HG03108 (cell line): ENCODE results near the gene ARHGEF7.
"Not testable (repeated sequence)": the region's sequence is repeated elsewhere in the genome, so short reads cannot be mapped to it uniquely, and the experiment has no call there.

ENCODE experiments used
- ATAC-seq: cut with Tn5 transposase; IDR thresholded peaks from one replicate; pipeline ENCODE4 v1.9.1; 2021; ENCODE audit warnings: moderate library complexity; ENCODE audit not compliant: unreplicated experiment

Gene ARHGEF7, protein sequence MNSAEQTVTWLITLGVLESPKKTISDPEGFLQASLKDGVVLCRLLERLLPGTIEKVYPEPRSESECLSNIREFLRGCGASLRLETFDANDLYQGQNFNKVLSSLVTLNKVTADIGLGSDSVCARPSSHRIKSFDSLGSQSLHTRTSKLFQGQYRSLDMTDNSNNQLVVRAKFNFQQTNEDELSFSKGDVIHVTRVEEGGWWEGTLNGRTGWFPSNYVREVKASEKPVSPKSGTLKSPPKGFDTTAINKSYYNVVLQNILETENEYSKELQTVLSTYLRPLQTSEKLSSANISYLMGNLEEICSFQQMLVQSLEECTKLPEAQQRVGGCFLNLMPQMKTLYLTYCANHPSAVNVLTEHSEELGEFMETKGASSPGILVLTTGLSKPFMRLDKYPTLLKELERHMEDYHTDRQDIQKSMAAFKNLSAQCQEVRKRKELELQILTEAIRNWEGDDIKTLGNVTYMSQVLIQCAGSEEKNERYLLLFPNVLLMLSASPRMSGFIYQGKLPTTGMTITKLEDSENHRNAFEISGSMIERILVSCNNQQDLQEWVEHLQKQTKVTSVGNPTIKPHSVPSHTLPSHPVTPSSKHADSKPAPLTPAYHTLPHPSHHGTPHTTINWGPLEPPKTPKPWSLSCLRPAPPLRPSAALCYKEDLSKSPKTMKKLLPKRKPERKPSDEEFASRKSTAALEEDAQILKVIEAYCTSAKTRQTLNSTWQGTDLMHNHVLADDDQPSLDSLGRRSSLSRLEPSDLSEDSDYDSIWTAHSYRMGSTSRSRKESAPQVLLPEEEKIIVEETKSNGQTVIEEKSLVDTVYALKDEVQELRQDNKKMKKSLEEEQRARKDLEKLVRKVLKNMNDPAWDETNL

DNA sequence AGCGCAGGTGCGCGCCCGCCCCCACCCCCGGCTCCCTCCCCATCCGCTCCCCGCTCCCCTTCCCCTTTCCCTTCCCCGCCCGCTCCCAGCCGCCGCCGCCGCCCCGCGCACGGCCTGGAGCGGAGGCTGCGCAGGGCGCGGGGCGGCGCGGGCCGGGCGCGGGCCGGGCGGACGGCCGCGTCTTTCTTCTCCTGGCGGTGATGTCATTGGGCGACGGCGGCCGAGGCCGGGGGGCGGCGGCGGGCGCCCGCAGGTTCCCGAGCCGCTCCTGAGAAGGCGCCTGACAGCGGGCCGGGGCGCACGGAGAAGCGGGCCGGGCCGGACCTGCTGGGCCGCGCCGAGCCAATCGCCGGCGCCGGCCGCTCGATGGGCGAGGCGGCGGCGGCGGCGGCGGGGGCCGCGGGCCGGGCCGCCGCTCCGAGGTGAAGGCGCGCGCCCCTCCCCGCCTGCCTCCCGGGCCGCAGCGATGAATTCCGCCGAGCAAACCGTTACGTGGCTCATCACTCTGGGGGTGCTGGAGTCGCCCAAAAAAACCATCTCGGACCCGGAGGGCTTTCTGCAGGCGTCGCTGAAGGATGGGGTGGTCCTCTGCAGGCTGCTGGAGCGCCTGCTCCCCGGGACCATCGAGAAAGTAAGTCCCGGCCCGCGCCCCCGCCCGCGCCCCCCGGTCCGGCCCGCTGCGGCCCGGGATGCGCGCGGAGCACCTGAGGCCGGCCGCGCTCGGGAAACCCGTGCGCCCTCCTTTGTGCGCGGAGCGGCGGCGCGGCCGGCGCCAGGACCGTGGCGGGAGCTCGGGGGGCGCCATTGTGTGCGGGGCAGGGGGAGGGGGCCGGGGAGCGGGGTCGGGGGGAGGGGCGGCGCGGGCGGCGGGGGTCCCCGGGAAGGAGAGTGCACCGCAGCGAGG, at the start of gene ARHGEF7:
Gene ARHGEF7 (plus strand): TSS at position 250 of the 904 bp plus-strand sequence. CDS start 217 bp downstream, at position 467.
- no peak for ATAC-seq

DNA sequence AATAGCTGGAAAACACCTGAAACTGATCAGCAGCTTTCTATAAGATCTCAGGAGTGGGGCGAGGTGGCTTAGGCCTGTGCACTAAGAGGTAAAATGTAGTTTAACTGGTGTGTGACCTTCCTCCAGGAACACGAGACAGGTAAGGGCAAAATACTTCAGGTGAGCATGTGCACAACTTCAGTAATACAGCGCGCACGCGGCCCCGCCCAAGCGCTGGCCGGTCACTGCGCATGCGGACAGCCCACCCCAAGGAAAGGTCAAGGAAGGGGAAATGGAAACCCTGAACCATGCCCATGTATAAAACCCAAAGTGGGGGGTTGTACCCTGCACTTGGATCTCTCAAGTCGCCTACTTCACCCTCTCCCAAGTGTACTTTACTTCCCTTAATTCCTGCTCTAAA, 49.4 kb upstream of the ARHGEF7 start:
- no peak for ATAC-seq

DNA sequence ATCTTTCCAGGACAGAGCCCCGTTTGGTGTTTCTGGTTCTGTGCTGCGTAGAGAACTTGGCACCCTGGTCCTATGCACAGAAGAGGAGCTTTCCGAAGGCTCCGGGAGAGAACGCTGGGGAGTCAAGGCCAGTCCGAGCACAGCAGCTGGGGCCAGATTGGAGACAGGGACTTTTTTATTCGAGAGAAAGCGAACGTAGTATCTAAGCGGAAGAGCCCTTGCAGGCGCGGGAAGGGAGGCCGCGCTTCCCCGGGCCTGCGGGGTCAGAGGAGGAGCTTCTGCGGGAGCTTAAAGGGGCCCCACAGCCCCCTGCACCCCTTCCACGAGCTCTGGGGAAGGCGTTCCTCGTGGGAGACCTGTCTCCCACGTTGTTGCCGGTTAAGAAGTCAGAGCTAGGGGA, 48.6 kb upstream of the ARHGEF7 start:
- ATAC-seq, result no peak

DNA sequence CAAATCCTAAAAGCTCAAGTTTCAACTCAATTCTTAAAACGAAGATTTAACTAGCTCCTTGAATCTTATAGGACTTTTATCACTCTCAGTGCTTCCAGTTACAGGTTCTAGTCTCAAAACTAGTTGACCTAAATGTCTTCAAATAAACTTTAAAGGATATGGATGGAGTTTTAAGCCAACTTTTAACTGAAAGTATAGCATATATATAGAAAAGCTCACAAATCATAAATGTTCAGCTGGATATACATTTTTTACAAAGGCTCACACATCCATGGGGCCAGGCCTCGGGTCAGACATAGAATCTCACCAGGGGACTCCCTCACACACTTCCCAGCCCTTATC, 47.1 kb upstream of the ARHGEF7 start:
- ATAC-seq, result no peak

DNA sequence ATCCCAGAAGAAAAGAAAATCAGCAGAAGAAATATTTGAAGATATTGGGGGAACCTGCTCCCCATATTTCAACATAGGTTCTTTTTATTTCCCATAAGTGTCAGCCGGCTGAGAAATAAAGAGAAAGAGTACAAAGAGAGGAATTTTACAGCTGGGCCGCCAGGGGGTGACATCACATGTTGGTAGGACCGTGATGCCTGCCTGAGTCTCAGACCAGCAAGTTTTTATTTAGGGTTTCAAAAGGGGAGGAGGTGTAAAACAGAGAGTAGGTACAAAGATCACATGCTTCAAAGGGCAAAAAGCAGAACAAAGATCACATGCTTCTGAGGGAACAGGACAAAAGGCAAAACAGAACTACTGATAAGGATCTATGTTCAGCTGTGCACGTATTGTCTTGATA, 44.0 kb upstream of the ARHGEF7 start:
- ATAC-seq, result not testable (repeated sequence)

DNA sequence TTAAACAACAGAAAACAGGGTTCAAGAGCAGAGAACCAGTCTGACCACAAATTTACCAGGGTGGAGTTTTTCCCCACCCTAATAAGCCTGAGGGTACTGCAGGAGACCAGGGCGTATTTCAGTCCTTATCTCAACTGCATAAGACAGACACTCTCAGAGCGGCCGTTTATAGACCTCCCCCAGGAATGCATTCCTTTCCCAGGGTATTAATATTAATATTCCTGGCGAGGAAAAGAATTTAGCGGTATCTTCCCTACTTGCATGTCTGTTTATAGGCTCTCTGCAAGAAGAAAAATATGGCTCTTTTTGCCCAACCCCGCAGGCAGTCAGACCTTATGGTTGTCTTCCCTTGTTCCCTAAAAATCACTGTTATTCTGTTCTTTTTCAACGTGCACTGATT, 43.6 kb upstream of the ARHGEF7 start:
- not testable (repeated sequence) for ATAC-seq

DNA sequence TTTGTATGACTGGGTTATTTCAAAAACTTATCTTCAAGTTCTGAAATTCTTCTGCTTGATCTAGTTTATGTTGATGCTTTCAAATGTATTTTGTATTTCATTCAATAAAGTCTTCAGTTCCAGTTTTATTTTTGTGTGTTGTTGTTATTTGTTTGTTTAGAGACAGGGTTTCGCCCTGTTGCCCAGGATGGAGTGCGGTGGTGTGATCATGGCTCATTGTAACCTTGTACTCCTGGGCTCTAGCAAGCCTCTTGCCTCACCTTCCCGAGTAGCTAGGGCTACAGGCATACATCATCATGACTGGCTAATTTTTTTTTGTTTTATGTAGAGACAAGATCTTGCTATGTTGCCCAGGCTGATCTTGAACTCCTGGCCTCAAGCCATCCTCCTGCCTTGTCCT, 40.3 kb upstream of the ARHGEF7 start:
- no peak for ATAC-seq

DNA sequence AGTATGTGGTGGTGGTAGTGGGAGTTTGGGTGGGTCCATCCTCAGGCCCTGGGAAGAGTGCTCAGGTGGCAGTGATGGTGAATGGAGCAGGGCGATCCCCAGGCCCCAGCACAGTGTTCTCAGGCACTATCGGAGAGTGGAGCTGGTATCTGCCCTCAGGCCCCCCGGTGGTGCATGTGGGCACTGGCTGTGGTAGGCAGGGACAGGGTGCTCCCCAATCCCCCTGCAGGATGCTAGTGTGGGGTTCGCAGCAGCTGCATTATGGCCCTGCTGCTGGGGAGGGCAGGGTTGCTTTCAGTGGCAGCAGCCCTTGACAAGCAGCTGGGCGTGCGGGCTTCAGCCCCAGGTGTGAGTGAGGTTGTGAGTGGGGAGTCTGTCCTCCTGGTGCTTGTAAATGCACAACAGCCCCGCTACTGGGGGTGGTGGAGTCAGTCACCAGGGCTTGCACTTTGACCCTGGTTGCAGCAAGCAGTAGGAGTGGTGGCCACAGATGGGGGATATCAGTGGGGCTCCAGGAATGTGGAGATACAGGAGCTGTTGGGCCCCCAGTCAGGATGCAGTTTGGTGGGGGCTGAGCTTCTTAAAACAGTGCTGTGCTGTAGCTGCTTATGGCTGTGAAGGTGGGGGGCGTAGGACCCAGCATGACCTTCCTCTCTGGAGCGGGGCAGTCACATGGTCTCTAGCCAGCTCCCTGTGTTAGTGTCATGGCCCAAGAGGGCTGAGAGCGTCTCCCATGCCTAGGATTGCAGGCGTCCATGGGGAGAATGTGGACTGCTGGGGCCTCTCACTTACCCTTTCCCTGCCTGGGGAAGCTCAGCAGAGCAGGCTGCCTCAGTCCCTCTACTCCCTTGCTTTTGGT, 38.7 kb upstream of the ARHGEF7 start:
- ATAC-seq, result no peak

DNA sequence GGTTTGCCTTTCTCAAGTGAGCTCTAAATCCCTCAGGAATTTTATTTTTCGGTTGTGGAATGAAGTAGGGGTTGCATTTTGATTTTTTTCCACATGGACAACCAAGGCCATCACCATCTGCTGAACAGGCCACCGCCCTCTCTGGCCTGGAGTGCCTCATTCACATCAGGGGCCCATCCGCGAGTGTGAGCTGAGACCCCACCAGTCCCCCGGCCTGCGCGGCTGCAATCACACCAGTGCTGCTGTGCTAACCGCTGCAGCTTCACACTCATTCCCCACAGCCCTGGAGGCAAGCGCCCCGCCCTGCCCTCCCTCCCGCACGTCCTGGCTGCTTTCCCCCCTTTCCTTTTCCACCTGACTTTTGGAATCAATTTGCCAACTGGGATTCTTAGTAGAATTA, 35.7 kb upstream of the ARHGEF7 start:
- ATAC-seq, result no peak

DNA sequence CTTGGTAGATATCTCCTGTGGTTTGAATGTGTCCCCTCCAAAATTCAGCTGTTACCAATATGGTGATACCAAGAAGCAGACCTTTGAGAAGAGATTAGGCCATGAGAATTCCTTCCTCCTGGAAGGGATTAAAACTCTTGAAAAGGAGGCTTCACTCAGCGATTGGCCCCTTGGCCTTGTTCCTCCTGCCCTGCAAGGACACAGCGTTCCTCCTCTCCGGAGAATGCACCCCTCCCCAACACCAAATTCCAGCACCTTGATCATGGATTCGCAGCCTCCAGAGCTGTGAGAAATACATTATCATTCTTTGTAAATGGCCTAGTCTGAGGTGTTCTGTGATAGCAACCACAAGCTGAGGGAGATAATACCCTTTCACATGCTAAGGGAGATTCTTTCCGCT, 34.5 kb upstream of the ARHGEF7 start:
- no peak for ATAC-seq

DNA sequence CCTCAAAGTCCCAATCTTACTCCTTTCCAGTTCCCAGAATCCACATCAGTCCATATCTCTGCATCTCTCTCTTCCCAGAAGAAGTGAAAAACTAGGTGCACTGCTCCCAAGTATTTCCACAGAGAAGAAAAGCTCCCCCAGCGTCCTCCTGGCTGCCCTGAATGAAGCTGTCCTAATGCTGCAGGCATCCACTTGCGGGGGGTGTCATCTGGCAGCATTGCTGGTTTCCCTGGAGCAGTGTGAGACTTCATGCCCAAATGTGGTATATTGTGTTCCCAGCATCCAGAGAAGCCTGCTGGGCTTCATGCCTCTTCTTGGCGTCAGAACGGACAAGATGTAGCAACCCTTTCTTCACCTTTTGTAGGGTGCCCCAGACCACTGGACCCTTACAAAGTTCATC, 32.9 kb upstream of the ARHGEF7 start:
- ATAC-seq, result no peak

DNA sequence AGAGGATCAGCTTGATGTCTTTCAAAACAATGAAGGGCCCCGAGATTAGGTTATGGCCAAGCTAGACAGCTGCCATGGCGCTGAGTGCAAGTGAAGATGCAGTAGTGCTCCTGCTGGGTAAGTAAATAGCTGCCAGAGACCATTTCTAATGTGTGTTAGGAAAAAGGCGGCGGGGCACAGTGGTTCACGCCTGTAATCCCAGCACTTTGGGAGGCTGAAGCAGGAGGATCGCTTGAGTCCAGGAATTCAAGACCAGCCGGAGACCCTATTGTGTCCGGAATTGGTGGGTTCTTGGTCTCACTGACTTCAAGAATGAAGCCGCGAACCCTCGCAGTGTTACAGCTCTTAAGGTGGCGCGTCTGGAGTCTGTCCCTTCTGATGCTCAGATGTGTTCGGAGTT, 32.3 kb upstream of the ARHGEF7 start:
- ATAC-seq, result not testable (repeated sequence)

DNA sequence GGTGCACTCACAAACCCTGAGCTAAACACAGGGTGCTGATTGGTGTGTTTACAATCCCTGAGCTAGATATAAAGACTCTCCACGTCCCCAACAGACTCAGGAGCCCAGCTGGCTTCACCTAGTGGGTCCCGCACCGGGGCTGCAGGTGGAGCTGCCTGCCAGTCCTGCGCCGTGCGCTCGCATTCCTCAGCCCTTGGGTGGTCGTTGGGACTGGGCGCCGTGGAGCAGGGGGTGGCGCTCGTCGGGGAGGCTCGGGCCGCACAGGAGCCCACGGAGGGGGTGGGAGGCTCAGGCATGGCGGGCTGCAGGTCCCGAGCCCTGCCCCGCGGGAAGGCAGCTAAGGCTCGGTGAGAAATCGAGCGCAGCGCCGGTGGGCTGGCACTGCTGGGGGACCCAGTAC, 31.4 kb upstream of the ARHGEF7 start:
- ATAC-seq, result not testable (repeated sequence)

DNA sequence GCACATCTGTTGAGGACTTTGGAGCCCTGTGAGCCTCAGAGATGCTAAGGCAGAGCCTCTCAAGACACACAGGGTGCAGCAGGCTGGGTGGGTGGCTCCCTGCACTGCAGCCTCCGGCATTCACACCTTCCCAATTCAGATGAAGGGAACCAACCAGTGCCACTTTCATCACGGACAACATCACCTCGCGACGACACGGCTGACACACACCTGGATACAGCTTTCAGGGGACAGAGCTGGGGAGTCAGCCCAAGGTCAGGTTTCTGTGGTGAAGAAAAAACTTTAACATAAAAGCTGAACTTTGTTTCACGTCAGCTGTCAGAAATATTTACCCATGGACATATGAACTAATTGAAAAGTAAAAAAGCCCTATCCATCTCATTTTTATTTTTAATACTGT, 24.9 kb upstream of the ARHGEF7 start:
- no peak for ATAC-seq

DNA sequence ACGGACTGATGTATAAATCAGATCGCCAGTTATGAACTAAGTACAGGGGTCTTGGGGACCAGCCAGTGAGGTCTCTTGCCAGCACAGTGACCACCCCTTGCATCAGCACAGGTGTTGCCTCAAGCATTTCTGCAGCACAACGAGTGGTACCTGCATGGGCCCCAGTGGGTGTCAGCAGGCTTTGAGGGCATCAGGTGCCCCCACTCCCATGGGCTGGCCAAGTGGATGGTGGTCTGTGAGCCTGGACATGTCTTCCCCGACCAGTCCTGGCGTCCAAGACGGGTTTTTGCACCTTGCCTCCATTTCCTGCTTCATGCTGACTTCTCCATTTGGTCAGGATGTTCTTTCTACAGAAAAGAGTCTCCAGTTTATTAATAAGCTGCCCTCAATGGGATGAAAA, 22.4 kb upstream of the ARHGEF7 start:
- no peak for ATAC-seq

DNA sequence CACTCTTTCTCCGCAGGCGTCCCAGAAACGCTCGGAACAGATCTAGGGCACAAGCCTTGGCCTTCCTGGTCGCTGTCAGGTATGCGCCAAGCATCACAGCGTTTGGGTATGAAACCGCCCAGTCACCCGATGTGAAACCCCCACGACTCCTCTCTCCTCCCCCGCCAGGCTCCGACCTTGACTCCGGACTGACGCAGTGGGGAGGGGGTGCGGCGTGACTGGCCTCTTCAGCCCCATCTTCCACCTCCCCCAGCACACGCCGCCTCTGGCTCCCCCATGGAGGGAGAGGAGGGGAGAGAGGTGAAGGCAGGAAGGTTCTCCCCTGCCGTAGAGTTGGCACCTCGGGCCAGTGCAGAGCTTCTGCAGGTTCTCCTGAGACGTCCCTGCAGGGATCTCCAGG, 22.0 kb upstream of the ARHGEF7 start:
- no peak for ATAC-seq

DNA sequence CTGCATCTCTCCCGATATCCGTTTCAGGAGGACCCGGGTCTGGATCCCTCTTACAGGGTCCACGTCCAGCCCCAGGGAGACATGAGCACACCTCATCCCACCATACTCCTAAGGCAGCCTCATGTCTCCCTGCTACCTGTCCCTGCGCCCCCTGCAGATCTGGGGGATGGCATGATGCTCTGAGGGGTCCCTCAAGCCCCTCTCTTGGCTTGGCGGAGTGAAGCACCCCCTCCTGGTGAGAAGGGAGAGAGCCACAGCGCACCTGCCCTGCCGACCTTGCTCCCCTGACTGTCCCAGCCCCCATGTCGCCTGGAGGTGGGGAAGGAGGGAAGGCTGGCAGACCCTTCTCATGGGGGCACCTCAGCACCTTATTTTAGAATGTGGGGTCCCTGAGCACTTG, 21.5 kb upstream of the ARHGEF7 start:
- ATAC-seq, result no peak

DNA sequence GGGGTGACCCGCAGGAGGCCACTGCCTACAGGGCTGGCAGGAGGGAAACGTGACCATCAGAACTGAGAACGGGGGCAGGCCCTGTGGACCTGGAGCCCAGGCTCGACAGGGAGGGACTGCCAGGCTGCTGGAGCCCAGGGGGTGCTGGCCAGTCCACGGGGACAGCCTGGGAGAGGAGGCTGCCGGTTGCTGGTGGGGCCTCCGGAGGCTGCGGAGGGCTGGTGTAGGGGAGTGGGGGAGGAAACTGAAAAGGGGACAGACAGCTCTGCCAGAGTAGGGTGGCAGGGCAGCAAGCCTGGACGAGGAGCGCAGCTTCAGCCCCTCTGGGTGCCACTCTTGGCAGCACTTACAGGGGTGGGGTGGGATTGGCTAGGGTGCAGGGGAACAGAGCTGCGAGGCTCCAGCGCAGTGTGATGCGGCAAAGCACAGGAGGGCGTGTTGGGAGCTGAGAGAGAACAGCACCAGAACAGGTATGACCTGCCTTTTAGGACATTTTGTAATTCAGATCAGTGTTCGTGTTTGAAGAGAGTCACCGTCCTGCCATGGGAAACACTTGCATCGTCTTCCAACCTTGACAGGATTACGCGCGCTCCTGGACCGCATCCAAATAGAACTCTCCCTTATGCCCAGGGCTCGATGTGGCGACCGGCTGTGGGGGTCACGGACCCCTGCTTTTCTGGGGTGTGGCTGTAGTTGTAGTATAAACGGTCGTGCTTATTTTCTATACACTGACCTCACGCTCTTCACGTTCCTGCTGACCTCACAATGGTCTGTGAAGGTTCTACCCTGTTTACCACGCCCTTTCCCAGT, 19.9 kb upstream of the ARHGEF7 start:
- no peak for ATAC-seq

DNA sequence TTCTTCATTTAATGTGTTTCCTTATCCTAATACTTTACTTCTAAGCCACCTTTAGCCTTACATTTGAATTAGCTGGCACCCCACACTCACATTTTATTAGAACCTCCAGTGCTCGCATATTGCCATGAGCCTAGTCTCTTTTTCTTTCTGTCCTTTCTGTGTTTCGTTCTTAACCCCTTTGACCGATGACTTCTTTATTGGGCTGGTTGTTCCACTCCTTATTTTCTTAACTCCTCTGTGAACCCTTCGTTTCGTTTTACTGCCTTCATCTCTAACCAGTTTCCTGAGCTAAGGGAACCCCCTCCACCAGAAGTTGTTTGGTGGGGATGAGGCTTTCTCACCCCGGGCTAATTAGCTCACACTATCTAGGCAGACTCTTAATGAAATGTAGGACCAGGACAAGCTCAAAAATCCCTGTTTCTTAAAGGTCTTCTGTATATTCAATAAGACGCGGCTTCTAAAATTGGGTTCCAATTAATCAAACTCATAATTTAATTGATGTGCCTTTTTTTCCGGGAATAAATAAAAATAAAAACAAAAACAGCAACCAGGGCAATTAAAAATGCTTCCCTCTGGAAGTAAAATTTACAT, 19.1 kb upstream of the ARHGEF7 start:
- no peak for ATAC-seq
